ENCODE measurements around the gene OAS3.
"Not testable (repeated sequence)": the region's sequence is repeated elsewhere in the genome, so short reads cannot be mapped to it uniquely, and the experiment has no call there.

Gene OAS3

GRCh38 chr12:112986291-112986800, 48.1 kb downstream of the OAS3 start:
- no peak for DNase-seq

GRCh38 chr12:112987561-112987960, 49.3 kb downstream of the OAS3 start:
- no peak for DNase-seq

GRCh38 chr12:112988224-112988623, 50.0 kb downstream of the OAS3 start:
- DNase-seq: no peak

GRCh38 chr12:112988823-112989385, 50.6 kb downstream of the OAS3 start:
- not testable (repeated sequence) for DNase-seq

- DNase-seq: no peak
Observed at GRCh38 chr12:112989806-112990205, 51.5 kb downstream of the OAS3 start.

- peak; percentile 37 for DNase-seq
Observed at GRCh38 chr12:112992541-112993398, 54.5 kb downstream of the OAS3 start.

- DNase-seq: no peak
Observed at GRCh38 chr12:112995008-112995407, 56.7 kb downstream of the OAS3 start.

GRCh38 chr12:112996501-112996900, 58.2 kb downstream of the OAS3 start:
- DNase-seq: no peak

- DNase-seq: no peak
Observed at GRCh38 chr12:112997506-112997905, 59.2 kb downstream of the OAS3 start.

GRCh38 chr12:112998987-112999767, 60.9 kb downstream of the OAS3 start:
- DNase-seq: no peak

- no peak for DNase-seq
Observed at GRCh38 chr12:113000433-113000832, 62.2 kb downstream of the OAS3 start.

GRCh38 chr12:113002155-113002554, 63.9 kb downstream of the OAS3 start:
- DNase-seq: no peak

GRCh38 chr12:113002676-113003075, 64.4 kb downstream of the OAS3 start:
- no peak for DNase-seq

GRCh38 chr12:113003636-113004035, 65.4 kb downstream of the OAS3 start:
- DNase-seq: no peak

- no peak for DNase-seq
Observed at GRCh38 chr12:113005762-113006161, 67.5 kb downstream of the OAS3 start.

GRCh38 chr12:113006206-113006605, 67.9 kb downstream of the OAS3 start:
- no peak for DNase-seq

- no peak for DNase-seq
Observed at GRCh38 chr12:113006641-113007040, 68.4 kb downstream of the OAS3 start.

- no peak for DNase-seq
Observed at GRCh38 chr12:113007166-113007565, 68.9 kb downstream of the OAS3 start.

GRCh38 chr12:113010701-113011100, 72.4 kb downstream of the OAS3 start:
- DNase-seq: no peak

GRCh38 chr12:113014565-113014964, 76.3 kb downstream of the OAS3 start:
- no peak for DNase-seq

- DNase-seq: no peak
Observed at GRCh38 chr12:113016796-113017195, 78.5 kb downstream of the OAS3 start.

GRCh38 chr12:113019025-113019424, 80.8 kb downstream of the OAS3 start:
- no peak for DNase-seq

- no peak for DNase-seq
Observed at GRCh38 chr12:113021500-113021899, 83.2 kb downstream of the OAS3 start.

Measured in fibroblast of skin of abdomen (primary cell).